HL-60 (cell line): ENCODE results near the gene TFPI.
A peak's percentile ranks its signal among the peaks of the same experiment; 100 is the strongest.

Experiments used
- DNase-seq, 2 experiments: peaks; one replicate each; pipeline ENCODE4 v3.0.0-alpha.2; 2010 to 2020; ENCODE audit warnings: low read depth in 1 of 2, low spot score in 1 of 2
- H3K27ac ChIP-seq: fragments of 250-450 bp; sonication (Bioruptor Pico); replicated peaks from 2 replicates; pipeline ENCODE4 v1.5.1; 2020; ENCODE audit warnings: mild to moderate bottlenecking, moderate library complexity
- H3K27me3 ChIP-seq: fragments of 250-450 bp; sonication (Bioruptor Pico); 2 replicates; pipeline ENCODE4 v1.5.1; 2021; ENCODE audit warnings: mild to moderate bottlenecking, moderate library complexity; ENCODE audit not compliant: insufficient read depth, poor library complexity, severe bottlenecking
- H3K4me3 ChIP-seq: replicated peaks from 2 replicates; pipeline ENCODE4 v1.5.1; 2011; ENCODE audit warnings: mild to moderate bottlenecking, control low read depth, low read length; ENCODE audit not compliant: insufficient read depth
- GABPA ChIP-seq: IDR thresholded peaks from 2 replicates; pipeline ENCODE4 v1.6.1; 2012; ENCODE audit warnings: low read depth
- POLR2AphosphoS5 ChIP-seq: IDR thresholded peaks from 2 replicates; pipeline ENCODE4 v1.6.1; 2012; ENCODE audit warnings: low read depth
- SPI1 ChIP-seq: IDR thresholded peaks from 2 replicates; pipeline ENCODE4 v1.6.1; 2012; ENCODE audit warnings: low read depth, mild to moderate bottlenecking, borderline replicate concordance
- TF ChIP-seq, protein P1 (sequence below): IDR thresholded peaks from one replicate; pipeline ENCODE4 v1.5.1; 2011; ENCODE audit warnings: low read length, control low read depth, inconsistent platforms; ENCODE audit not compliant: insufficient read depth
- TF ChIP-seq, protein P2 (sequence below): IDR thresholded peaks from 2 replicates; pipeline ENCODE4 v1.6.1; 2012; ENCODE audit warnings: low read depth; ENCODE audit not compliant: insufficient replicate concordance

Gene TFPI

DNA sequence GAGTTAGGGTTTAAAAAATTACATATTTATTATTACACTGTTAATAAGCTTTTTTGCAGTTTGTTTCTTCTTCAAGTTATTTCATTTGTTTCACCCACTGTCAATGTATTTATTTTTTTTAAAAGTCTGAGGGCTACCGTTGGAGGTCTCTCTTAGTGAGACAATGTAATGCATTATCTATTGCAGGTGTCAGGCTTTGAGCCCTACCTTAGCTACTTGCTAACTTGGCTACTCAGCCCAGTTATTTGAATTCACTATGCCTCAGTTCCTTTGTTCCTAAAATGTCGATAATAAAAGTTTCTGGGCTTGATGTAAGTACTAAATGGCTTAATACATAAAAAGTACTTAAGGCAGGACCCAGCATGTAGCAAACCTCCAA is 458 bp upstream of the TFPI start:
- Histone ChIP-seq H3K27ac (peak overlapping the region; percentile 1; the same call in 1 of the 2 replicates), H3K4me3 (no peak overlapping the region), H3K27me3 (no peaks in the 10 kb centered on the region)
- no peak for TF ChIP-seq POLR2AphosphoS5
- TF ChIP-seq, protein P1, sequence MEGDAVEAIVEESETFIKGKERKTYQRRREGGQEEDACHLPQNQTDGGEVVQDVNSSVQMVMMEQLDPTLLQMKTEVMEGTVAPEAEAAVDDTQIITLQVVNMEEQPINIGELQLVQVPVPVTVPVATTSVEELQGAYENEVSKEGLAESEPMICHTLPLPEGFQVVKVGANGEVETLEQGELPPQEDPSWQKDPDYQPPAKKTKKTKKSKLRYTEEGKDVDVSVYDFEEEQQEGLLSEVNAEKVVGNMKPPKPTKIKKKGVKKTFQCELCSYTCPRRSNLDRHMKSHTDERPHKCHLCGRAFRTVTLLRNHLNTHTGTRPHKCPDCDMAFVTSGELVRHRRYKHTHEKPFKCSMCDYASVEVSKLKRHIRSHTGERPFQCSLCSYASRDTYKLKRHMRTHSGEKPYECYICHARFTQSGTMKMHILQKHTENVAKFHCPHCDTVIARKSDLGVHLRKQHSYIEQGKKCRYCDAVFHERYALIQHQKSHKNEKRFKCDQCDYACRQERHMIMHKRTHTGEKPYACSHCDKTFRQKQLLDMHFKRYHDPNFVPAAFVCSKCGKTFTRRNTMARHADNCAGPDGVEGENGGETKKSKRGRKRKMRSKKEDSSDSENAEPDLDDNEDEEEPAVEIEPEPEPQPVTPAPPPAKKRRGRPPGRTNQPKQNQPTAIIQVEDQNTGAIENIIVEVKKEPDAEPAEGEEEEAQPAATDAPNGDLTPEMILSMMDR: no peak
- TF ChIP-seq SPI1: no peak
- TF ChIP-seq, protein P2, sequence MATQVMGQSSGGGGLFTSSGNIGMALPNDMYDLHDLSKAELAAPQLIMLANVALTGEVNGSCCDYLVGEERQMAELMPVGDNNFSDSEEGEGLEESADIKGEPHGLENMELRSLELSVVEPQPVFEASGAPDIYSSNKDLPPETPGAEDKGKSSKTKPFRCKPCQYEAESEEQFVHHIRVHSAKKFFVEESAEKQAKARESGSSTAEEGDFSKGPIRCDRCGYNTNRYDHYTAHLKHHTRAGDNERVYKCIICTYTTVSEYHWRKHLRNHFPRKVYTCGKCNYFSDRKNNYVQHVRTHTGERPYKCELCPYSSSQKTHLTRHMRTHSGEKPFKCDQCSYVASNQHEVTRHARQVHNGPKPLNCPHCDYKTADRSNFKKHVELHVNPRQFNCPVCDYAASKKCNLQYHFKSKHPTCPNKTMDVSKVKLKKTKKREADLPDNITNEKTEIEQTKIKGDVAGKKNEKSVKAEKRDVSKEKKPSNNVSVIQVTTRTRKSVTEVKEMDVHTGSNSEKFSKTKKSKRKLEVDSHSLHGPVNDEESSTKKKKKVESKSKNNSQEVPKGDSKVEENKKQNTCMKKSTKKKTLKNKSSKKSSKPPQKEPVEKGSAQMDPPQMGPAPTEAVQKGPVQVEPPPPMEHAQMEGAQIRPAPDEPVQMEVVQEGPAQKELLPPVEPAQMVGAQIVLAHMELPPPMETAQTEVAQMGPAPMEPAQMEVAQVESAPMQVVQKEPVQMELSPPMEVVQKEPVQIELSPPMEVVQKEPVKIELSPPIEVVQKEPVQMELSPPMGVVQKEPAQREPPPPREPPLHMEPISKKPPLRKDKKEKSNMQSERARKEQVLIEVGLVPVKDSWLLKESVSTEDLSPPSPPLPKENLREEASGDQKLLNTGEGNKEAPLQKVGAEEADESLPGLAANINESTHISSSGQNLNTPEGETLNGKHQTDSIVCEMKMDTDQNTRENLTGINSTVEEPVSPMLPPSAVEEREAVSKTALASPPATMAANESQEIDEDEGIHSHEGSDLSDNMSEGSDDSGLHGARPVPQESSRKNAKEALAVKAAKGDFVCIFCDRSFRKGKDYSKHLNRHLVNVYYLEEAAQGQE: no peak
- TF ChIP-seq GABPA: no peak
- DNase-seq: no peak

DNA sequence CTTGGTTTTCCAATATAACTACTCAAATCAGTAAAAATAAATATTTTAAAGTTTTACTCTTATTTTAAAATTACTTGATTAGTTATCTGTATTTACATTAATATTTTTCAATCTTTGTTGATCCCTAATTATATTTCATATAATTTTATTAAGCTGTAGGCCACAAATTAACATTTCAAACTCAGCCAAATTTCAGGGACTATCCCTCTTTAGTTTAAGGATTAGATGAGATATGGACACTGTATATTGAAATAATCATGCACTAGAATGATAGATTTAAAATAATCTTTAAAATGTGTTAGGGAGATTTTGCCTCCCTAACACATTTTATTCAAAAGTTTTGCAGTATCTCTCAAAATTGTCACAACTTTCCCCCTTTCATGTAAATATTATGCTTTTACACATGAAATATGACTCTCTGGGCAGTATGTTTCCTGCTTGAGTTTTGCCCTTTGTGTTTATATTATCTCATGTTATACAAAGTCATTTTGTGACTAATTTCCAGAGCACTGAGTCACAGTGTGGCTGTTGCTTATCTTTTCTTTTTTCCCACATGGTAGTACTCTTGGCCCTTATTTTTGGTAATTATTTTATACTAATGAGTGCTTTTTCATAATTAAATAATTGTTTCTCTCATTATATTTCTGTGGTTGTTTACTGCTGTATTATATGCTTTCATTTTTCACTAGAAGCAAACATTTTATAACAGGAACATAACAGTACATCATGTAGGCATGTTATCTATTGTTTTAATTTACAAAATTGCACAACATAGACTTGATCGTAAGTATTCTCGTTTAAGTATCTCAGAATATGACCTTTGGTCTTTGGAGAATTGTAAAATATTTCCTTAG is 1.2 kb downstream of the TFPI start:
- H3K27me3 ChIP-seq: no peaks in the 10 kb centered on the region
- no peak overlapping the region for H3K4me3 ChIP-seq
- no peak overlapping the region for H3K27ac ChIP-seq
- DNase-seq: no peak
- TF ChIP-seq POLR2AphosphoS5 (no peak), GABPA (no peak), SPI1 (no peak)
- TF ChIP-seq, protein P1: no peak
- TF ChIP-seq, protein P2: no peak

DNA sequence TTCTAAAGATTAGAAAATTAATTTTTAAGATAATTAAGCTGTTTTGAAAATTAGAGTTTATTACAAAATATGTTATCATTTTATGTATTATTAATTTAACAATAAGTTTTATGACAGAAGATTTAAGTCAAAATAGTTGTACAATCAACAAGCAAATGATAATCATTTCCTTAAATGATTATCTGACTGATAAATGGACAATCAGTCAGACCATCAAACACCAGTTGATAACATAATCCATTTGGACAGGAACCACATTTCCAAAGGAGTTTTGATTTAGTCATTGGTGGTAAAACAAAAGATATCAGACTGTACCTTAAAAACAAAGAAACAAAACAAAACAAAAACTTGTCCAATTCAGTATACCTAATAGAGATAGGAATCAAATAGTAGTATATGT is 1.9 kb downstream of the TFPI start:
- DNase-seq: no peak
- Histone ChIP-seq H3K27me3 (no peaks in the 10 kb centered on the region), H3K27ac (no peak overlapping the region), H3K4me3 (no peak overlapping the region)
- TF ChIP-seq, protein P1: no peak
- no peak for TF ChIP-seq GABPA
- no peak for TF ChIP-seq SPI1
- no peak for TF ChIP-seq POLR2AphosphoS5
- TF ChIP-seq, protein P2: no peak
